ENCODE measurements around the gene CR1L. TPM values are rescaled to one million over a fixed set of nuclear protein-coding genes. Genes with fewer than 3 reads are reported as not detected.

Gene CR1L
- total and polyA plus RNA-seq, 2 of the 8 experiments (the other 6 are each of a cell fraction or from before 2014, with no cell fraction given) = 0.39 TPM; not detected in 1

DNA sequence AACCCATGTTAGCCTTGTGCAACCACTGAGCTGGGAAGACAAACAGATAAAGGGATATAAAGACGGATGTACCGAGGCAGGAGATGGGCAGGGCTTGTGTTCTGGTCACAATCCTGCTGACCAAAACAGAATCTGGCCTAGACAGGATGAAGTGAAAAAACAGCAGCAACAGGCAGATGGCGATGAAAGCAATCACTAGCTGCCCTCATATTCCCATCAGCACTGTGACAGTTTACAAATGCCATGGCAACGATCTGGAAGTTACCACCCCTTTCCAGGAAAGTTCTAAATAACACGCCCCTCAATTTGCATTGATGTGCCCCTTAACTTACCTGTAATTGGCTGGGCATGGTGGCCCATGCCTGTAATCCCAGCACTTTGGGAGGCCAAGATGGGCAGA, 66.4 kb downstream of the CR1L start:
- no peak overlapping the region for H3K9ac ChIP-seq (replicated peaks in 1 of 4; ENCODE audit: extremely low read depth in 1 of 4, low read depth in 3 of 4, low read length in 3 of 4)
- 0 out of 2 replicates have a peak overlapping the region, but pooled peaks have one; percentile 49 for H2AFZ ChIP-seq (ENCODE audit: low read length)
- POLR2A ChIA-PET (ENCODE audit: partially characterized antibody) = interaction anchor here (0.8 kb wide), 1 partner anchor 87 kb away, joined by 3 read pairs; no protein-coding TSS in a partner anchor
- no peak overlapping the region for H2BK5ac ChIP-seq (ENCODE audit: low read depth, low read length)
- H3K4me3 ChIP-seq (ENCODE audit: extremely low read depth in 1 of 4, insufficient read depth in 2 of 4, low read depth in 3 of 4, low read length in 4 of 4) = no peak overlapping the region
- no peaks in the 10 kb centered on the region; a peak in 1 of 4 replicates for H3K9me3 ChIP-seq (ENCODE audit: insufficient read depth in 2 of 2, low read depth in 1 of 2, low read length in 1 of 2)
- no peak overlapping the region for H4K91ac ChIP-seq (replicated peaks; ENCODE audit: insufficient read length, low read length)
- no peak overlapping the region for H3K27ac ChIP-seq (ENCODE audit: low read depth, low read length)
- CTCF ChIA-PET (ENCODE audit: partially characterized antibody) = interaction anchor here (1.0 to 4.5 kb wide), 5 partner anchors 12 to 846 kb away, joined by 3 to 25 read pairs (median 5); partner anchors contain the start of gene IL20
- H3K79me2 ChIP-seq (ENCODE audit: control insufficient read depth in 1 of 2, insufficient read depth in 2 of 2, low read length in 2 of 2) = no peaks in the 10 kb centered on the region
- FAIRE-seq (peak; percentile 62), DNase-seq (ENCODE audit: low read depth in 1 of 2, low spot score in 2 of 2) (peak in 1 of 2 experiments; percentile 9)
- no peaks in the 10 kb centered on the region for H3K4me1 ChIP-seq (replicated peaks in 1 of 4; ENCODE audit: control insufficient read depth in 3 of 4, insufficient read depth in 4 of 4, low read length in 3 of 4)
- H3K4me2 ChIP-seq (ENCODE audit: insufficient read depth in 1 of 2, low read depth in 2 of 2, low read length in 2 of 2) = no peak overlapping the region
- no peaks in the 10 kb centered on the region for H4K20me1 ChIP-seq (replicated peaks in 1 of 2; ENCODE audit: control insufficient read depth in 1 of 2, insufficient read depth in 2 of 2, low read length in 2 of 2)
- 82% methylated on average over 5 of the region's 5 CpGs; no CpG with 5 or more reads in 1 of the 2 experiments for WGBS, 2 experiments (ENCODE audit: extremely low coverage in 1 of 2, insufficient coverage in 1 of 2, insufficient read length in 1 of 2, insufficient replicate concordance in 2 of 2, low coverage in 1 of 2, low lambda C conversion rate in 2 of 2, missing lambda C conversion rate in 1 of 2)
- no peak overlapping the region for H2BK20ac ChIP-seq (ENCODE audit: low read length)
- H3K36me3 ChIP-seq (ENCODE audit: control insufficient read depth in 2 of 4, insufficient read depth in 4 of 4, low read length in 3 of 4) = no peaks in the 10 kb centered on the region
- H3K14ac ChIP-seq (ENCODE audit: insufficient read length) = no peak overlapping the region
- H3K56ac ChIP-seq (replicated peaks; ENCODE audit: insufficient read length, low read depth, low read length) = no peak overlapping the region
- no peak overlapping the region for H2BK120ac ChIP-seq (replicated peaks; ENCODE audit: low read depth, low read length)
- H3K18ac ChIP-seq (ENCODE audit: extremely low read depth, low read length) = no peak overlapping the region
- no peaks in the 10 kb centered on the region for H3K79me1 ChIP-seq (ENCODE audit: low read depth, low read length)
- TF ChIP-seq GTF2F1 (IDR thresholded peaks at IDR 0.05; ENCODE audit: borderline replicate concordance, low read depth, low read length) (no peak), RAD21 (IDR thresholded peaks at IDR 0.05 in 1 of 2, conservative IDR thresholded peaks at IDR 0.05 in 1 of 2; ENCODE audit: low read depth in 2 of 2, low read length in 2 of 2) (peak; percentile 41 to 53), HDAC6 (IDR thresholded peaks at IDR 0.05; ENCODE audit: low read depth, low read length) (no peak), CTCF (IDR thresholded peaks at IDR 0.05; ENCODE audit: control extremely low read depth in 1 of 3, insufficient read depth in 1 of 3, low read depth in 1 of 3, low read length in 3 of 3) (peak in 2 of 3 experiments; percentile 1 to 50; a peak in 3 of 4 replicates), CEBPB (IDR thresholded peaks at IDR 0.05; ENCODE audit: low read depth, low read length) (no peak)
- TF ChIP-seq, protein P1, sequence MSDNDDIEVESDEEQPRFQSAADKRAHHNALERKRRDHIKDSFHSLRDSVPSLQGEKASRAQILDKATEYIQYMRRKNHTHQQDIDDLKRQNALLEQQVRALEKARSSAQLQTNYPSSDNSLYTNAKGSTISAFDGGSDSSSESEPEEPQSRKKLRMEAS (IDR thresholded peaks at IDR 0.05) = no peak
- no peak overlapping the region for H3K4ac ChIP-seq (replicated peaks; ENCODE audit: insufficient read length, low read depth, low read length)
- no peak overlapping the region for H4K5ac ChIP-seq (ENCODE audit: insufficient read length, low read depth, low read length)
- no peak overlapping the region for H2BK15ac ChIP-seq (ENCODE audit: low read length)
- no peaks in the 10 kb centered on the region for H3K23me2 ChIP-seq (ENCODE audit: low read depth, low read length)
- no peak overlapping the region for H2BK12ac ChIP-seq (ENCODE audit: low read depth, low read length)
- no peaks in the 10 kb centered on the region for H3K27me3 ChIP-seq (replicated peaks in 1 of 4; ENCODE audit: control insufficient read depth in 3 of 4, extremely low read depth in 1 of 4, insufficient read depth in 3 of 4, low read length in 3 of 4)
- no peak overlapping the region for H2AK5ac ChIP-seq (ENCODE audit: low read depth, low read length)
- no peak overlapping the region for H3K23ac ChIP-seq (ENCODE audit: insufficient read length)
- H4K8ac ChIP-seq (ENCODE audit: extremely low read depth, insufficient read depth, low read length) = no peak overlapping the region
